Hepatocyte (in vitro differentiated cells): ENCODE results near the gene PNMA3. TPM values are rescaled to one million over a fixed set of nuclear protein-coding genes. Genes with fewer than 3 reads are reported as not detected.

Experiments
- DNase-seq: peaks from one replicate; pipeline ENCODE4 v3.0.0-alpha.2; 2016; ENCODE audit warnings: low spot score
- H2AFZ ChIP-seq: fragments of 200-600 bp; sonication (generic); 2 replicates; pipeline ENCODE4 v1.6.0; 2016; ENCODE audit warnings: antibody characterized with exemption, mild to moderate bottlenecking
- H3K27ac ChIP-seq: fragments of 200-600 bp; sonication (generic); 2 replicates; pipeline ENCODE4 v1.5.1; 2016; ENCODE audit warnings: mild to moderate bottlenecking
- H3K27me3 ChIP-seq: fragments of 200-600 bp; sonication (generic); 2 replicates; pipeline ENCODE4 v1.6.1; 2016
- H3K36me3 ChIP-seq: fragments of 200-600 bp; sonication (generic); replicated peaks from 2 replicates; pipeline ENCODE4 v1.5.1; 2016; ENCODE audit warnings: low read depth; ENCODE audit not compliant: insufficient read depth
- H3K4me1 ChIP-seq: fragments of 200-600 bp; sonication (generic); 2 replicates; pipeline ENCODE4 v1.5.1; 2016; ENCODE audit warnings: mild to moderate bottlenecking, moderate library complexity; ENCODE audit not compliant: insufficient read depth
- H3K4me2 ChIP-seq: fragments of 200-600 bp; sonication (generic); 2 replicates; pipeline ENCODE4 v1.6.0; 2016
- H3K4me3 ChIP-seq: fragments of 200-600 bp; sonication (generic); 2 replicates; pipeline ENCODE4 v1.5.1; 2016; ENCODE audit warnings: mild to moderate bottlenecking
- H3K79me2 ChIP-seq: fragments of 200-600 bp; sonication (generic); 2 replicates; pipeline ENCODE4 v1.6.0; 2017; ENCODE audit warnings: mild to moderate bottlenecking
- H3K9me2 ChIP-seq: fragments of 200-600 bp; sonication (generic); replicated peaks from 2 replicates; pipeline ENCODE4 v1.6.0; 2017; ENCODE audit warnings: mild to moderate bottlenecking; ENCODE audit not compliant: insufficient read depth
- H3K9me3 ChIP-seq: fragments of 200-600 bp; sonication (generic); 2 replicates; pipeline ENCODE4 v1.5.1; 2016; ENCODE audit warnings: low read depth, mild to moderate bottlenecking
- H4K20me1 ChIP-seq: fragments of 200-600 bp; sonication (generic); 2 replicates; pipeline ENCODE4 v1.6.0; 2016; ENCODE audit warnings: mild to moderate bottlenecking; ENCODE audit not compliant: insufficient read depth, poor library complexity, severe bottlenecking
- EZH2 ChIP-seq: fragments of 200-600 bp; sonication (generic); IDR thresholded peaks from 2 replicates; pipeline ENCODE4 v1.6.1; 2016; ENCODE audit warnings: antibody characterized with exemption, mild to moderate bottlenecking, borderline replicate concordance
- EZH2phosphoT487 ChIP-seq: fragments of 200-600 bp; sonication (generic); IDR thresholded peaks from one replicate; pipeline ENCODE4 v1.6.1; 2018; ENCODE audit warnings: antibody characterized with exemption, mild to moderate bottlenecking, low read depth, moderate library complexity; ENCODE audit not compliant: unreplicated experiment, severe bottlenecking
- WGBS: methylation state at CpG from one replicate; pipeline ENCODE4 v1.1.6; 2016; ENCODE audit warnings: low lambda C conversion rate; ENCODE audit errors: missing lambda C conversion rate; 5-methylcytosine and 5-hydroxymethylcytosine counted together
- polyA plus RNA-seq: library from polyadenylated mRNA; unstranded; fragments of >200 nt; fragmentation: Nextera tagmentation; extraction: Ambion mirVana; gene quantifications from 2 replicates; pipeline ENCODE4 v1.2.1, GENCODE V29; 2016
- total RNA-seq: library from RNA; depleted of rRNA; stranded (reverse); fragments of >200 nt; gene quantifications from 2 replicates; pipeline ENCODE4 v1.2.3, GENCODE V29; 2014
- TF ChIP-seq, protein P1 (sequence below): fragments of 200-600 bp; sonication (generic); IDR thresholded peaks from 2 replicates; pipeline ENCODE4 v1.5.1; 2016; ENCODE audit warnings: antibody characterized with exemption, mild to moderate bottlenecking; ENCODE audit not compliant: poor library complexity

Gene PNMA3
- total and polyA plus RNA-seq, 2 experiments from 2014 or later = 19.1 to 20.0 TPM

- H3K4me3 ChIP-seq = no peak overlapping the region
- no peak overlapping the region for H2AFZ ChIP-seq
- no peak for DNase-seq
- H3K4me1 ChIP-seq = no peaks in the 10 kb centered on the region
- H3K4me2 ChIP-seq = no peak overlapping the region
- no peaks in the 10 kb centered on the region for H3K79me2 ChIP-seq
- H3K27me3 ChIP-seq = no peaks in the 10 kb centered on the region
- WGBS = 79% methylated on average over 2 of the region's 2 CpGs
- H3K9me3 ChIP-seq = no peaks in the 10 kb centered on the region
- no peaks in the 10 kb centered on the region for H3K9me2 ChIP-seq
- no peaks in the 10 kb centered on the region for H4K20me1 ChIP-seq
- TF ChIP-seq, protein P1, sequence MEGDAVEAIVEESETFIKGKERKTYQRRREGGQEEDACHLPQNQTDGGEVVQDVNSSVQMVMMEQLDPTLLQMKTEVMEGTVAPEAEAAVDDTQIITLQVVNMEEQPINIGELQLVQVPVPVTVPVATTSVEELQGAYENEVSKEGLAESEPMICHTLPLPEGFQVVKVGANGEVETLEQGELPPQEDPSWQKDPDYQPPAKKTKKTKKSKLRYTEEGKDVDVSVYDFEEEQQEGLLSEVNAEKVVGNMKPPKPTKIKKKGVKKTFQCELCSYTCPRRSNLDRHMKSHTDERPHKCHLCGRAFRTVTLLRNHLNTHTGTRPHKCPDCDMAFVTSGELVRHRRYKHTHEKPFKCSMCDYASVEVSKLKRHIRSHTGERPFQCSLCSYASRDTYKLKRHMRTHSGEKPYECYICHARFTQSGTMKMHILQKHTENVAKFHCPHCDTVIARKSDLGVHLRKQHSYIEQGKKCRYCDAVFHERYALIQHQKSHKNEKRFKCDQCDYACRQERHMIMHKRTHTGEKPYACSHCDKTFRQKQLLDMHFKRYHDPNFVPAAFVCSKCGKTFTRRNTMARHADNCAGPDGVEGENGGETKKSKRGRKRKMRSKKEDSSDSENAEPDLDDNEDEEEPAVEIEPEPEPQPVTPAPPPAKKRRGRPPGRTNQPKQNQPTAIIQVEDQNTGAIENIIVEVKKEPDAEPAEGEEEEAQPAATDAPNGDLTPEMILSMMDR = no peak
- no peak for TF ChIP-seq EZH2
- no peak for TF ChIP-seq EZH2phosphoT487
- H3K27ac ChIP-seq = no peak overlapping the region
- H3K36me3 ChIP-seq = no peaks in the 10 kb centered on the region
Measured at GRCh38 chrX:153029162-153029561, 27.1 kb upstream of the PNMA3 start.

DNA sequence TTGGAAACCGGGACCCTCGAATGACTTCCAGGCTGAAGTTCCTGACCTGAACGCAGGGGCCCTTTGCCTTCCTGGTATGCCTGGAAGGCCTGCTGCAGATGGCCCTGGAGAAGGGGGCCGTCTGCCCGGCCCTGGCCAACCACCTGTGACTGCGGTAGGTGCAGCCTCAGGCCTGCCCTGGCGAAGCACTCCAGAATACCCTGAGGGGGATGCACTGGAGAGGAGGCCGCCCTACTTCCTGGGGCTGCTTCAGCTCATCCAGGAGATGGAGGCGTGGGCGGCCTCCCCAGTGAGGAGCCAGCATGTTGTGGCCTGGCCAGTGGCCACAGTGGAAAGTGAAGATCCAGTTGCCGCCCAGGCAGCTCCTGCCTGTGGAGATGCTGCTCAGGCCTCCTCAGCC is 26.4 kb upstream of the PNMA3 start:
- Histone ChIP-seq H3K9me2 (no peaks in the 10 kb centered on the region), H3K4me2 (no peak overlapping the region), H3K36me3 (no peaks in the 10 kb centered on the region), H3K79me2 (no peaks in the 10 kb centered on the region), H3K27ac (no peak overlapping the region), H3K9me3 (no peaks in the 10 kb centered on the region), H3K4me3 (no peak overlapping the region), H3K27me3 (no peaks in the 10 kb centered on the region), H4K20me1 (no peaks in the 10 kb centered on the region), H2AFZ (no peak overlapping the region), H3K4me1 (no peaks in the 10 kb centered on the region)
- DNase-seq = no peak
- TF ChIP-seq EZH2 (no peak), EZH2phosphoT487 (no peak)
- TF ChIP-seq, protein P1 = no peak
- WGBS = 87% methylated on average over 11 of the region's 11 CpGs

- H2AFZ ChIP-seq = no peak overlapping the region
- no peak for DNase-seq
- no peak overlapping the region for H3K4me2 ChIP-seq
- no peaks in the 10 kb centered on the region for H4K20me1 ChIP-seq
- no peak overlapping the region for H3K4me3 ChIP-seq
- no peaks in the 10 kb centered on the region for H3K27me3 ChIP-seq
- H3K9me2 ChIP-seq = no peaks in the 10 kb centered on the region
- TF ChIP-seq, protein P1 = no peak
- TF ChIP-seq EZH2 = no peak
- no peak for TF ChIP-seq EZH2phosphoT487
- no peaks in the 10 kb centered on the region for H3K9me3 ChIP-seq
- no peak overlapping the region for H3K27ac ChIP-seq
- no peaks in the 10 kb centered on the region for H3K4me1 ChIP-seq
- H3K36me3 ChIP-seq = no peaks in the 10 kb centered on the region
- H3K79me2 ChIP-seq = no peaks in the 10 kb centered on the region
- WGBS = 85% methylated on average over 11 of the region's 12 CpGs
Measured at GRCh38 chrX:153030801-153031200, 25.5 kb upstream of the PNMA3 start.
